WTC11 (cell line): Measurements from ENCODE around the gene GPATCH8. TPM values are rescaled to one million over a fixed set of nuclear protein-coding genes. Genes with fewer than 3 reads are reported as not detected.
"Not testable (repeated sequence)": the region's sequence is repeated elsewhere in the genome, so short reads cannot be mapped to it uniquely, and the experiment has no call there.

Experiments used
- ATAC-seq: fragments of 200-7000 bp; cut with Tn5 transposase; 2 replicates; pipeline ENCODE4 v1.10.0; 2021; ENCODE audit warnings: mild to moderate bottlenecking, moderate library complexity
- CTCF ChIA-PET: fragments of 300-600 bp; sonication (Branson Sonifier 250); formaldehyde crosslinking; loops from one replicate; lab custom pipeline; 2021; ENCODE audit warnings: antibody characterized with exemption; lab: Charles Lee
- POLR2A ChIA-PET: fragments of 350-600 bp; sonication (Branson Sonifier 250); formaldehyde crosslinking; loops from one replicate; lab custom pipeline; 2021; ENCODE audit warnings: antibody characterized with exemption; lab: Charles Lee
- DNase-seq: peaks from one replicate; pipeline ENCODE4 v3.0.0; 2021; ENCODE audit warnings: low spot score
- H3K27ac Mint-ChIP-seq: 2 replicates; pipeline ENCODE4 v1.8.0; 2021; ENCODE audit warnings: mixed read lengths
- H3K27me3 Mint-ChIP-seq: 2 replicates; pipeline ENCODE4 v1.8.0; 2021; ENCODE audit warnings: low read depth, mild to moderate bottlenecking, moderate library complexity, mixed read lengths
- H3K36me3 Mint-ChIP-seq: 2 replicates; pipeline ENCODE4 v1.8.0; 2021; ENCODE audit warnings: mixed read lengths
- H3K4me1 Mint-ChIP-seq: 2 replicates; pipeline ENCODE4 v1.8.0; 2022; ENCODE audit warnings: mixed read lengths
- H3K4me3 Mint-ChIP-seq: 2 replicates; pipeline ENCODE4 v1.8.0; 2021; ENCODE audit warnings: mild to moderate bottlenecking, moderate library complexity, mixed read lengths
- H3K9me3 Mint-ChIP-seq: 2 replicates; pipeline ENCODE4 v1.8.0; 2021; ENCODE audit warnings: mixed read lengths
- ARID4B ChIP-seq: sonication (generic); formaldehyde crosslinking; IDR thresholded peaks from 2 replicates; pipeline ENCODE4 v1.8.0; 2023; ENCODE audit warnings: missing genetic modification reagents, mild to moderate bottlenecking, borderline replicate concordance
- FOXP4 ChIP-seq: sonication (generic); formaldehyde crosslinking; IDR thresholded peaks from 2 replicates; pipeline ENCODE4 v1.8.0; 2022; ENCODE audit warnings: mild to moderate bottlenecking, missing genetic modification reagents
- HMGA2 ChIP-seq: fragments of 250-450 bp; sonication (Bioruptor Pico); IDR thresholded peaks from 2 replicates; pipeline ENCODE4 v1.4.0; 2021; ENCODE audit warnings: mild to moderate bottlenecking, moderate library complexity
- MAX ChIP-seq: sonication (generic); formaldehyde crosslinking; IDR thresholded peaks from 2 replicates; pipeline ENCODE4 v1.8.0; 2022; ENCODE audit warnings: mild to moderate bottlenecking, missing genetic modification reagents
- NFE2L1 ChIP-seq: sonication (generic); formaldehyde crosslinking; IDR thresholded peaks from 2 replicates; pipeline ENCODE4 v1.8.1; 2023; ENCODE audit warnings: missing genetic modification reagents
- SMAD4 ChIP-seq: sonication (generic); formaldehyde crosslinking; IDR thresholded peaks from 2 replicates; pipeline ENCODE4 v1.8.0; 2022; ENCODE audit warnings: mild to moderate bottlenecking, missing genetic modification reagents
- SP1 ChIP-seq: sonication (generic); formaldehyde crosslinking; conservative IDR thresholded peaks from 2 replicates; pipeline ENCODE4 v1.8.1; 2022; ENCODE audit warnings: missing genetic modification reagents
- USF1 ChIP-seq: sonication (generic); formaldehyde crosslinking; IDR thresholded peaks from 2 replicates; pipeline ENCODE4 v1.8.0; 2022; ENCODE audit warnings: mild to moderate bottlenecking, missing genetic modification reagents
- total RNA-seq: library from RNA; stranded (reverse); gene quantifications from 3 replicates; pipeline ENCODE4 v1.2.3, GENCODE V29; 2021

Gene GPATCH8
- total RNA-seq, 1 experiment from 2014 or later, result 51.9 TPM

DNA sequence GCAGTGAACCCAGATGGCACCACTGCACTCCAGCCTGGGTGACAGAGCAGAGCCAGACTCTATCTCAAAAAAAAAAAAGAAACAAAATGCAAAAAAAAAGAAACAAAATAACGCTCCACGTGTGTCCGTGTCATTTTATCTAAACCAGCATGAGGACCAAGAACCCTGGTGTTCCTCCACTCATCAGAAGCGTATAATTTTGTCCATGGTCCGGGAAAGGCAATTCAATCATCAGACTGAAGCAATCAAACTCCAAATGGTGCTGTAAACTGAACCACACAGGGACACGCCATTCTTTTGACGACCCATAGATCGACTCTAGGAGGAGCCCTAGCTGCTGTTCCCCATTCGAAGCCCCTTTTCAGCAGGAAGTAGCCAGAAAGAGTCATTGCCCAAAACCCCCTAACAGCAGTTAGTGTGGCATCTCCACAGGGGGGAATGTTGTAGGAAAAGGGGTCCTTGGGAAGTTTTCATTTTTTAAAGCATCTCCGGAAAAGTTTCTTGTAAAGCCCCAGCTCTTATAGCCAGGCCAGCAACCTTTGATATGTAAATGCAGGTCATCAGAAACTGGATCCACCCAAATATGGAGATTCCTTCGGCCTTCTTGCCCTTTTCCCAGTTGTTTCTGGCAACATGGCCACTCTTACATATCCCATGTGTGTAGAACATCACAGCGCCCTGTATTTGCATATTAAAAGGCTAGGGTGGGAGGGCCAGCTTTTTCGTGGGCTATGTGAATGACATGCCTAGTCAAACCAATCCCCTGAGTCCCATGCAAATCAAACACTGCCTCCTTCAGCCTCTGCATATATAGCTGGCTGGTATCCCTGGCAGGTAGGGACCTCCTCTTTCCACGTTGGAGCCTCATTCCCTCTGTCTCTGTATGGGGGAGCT is 8.3 kb upstream of the GPATCH8 start:
- H3K27me3 Mint-ChIP-seq, H3K9me3 Mint-ChIP-seq, H3K36me3 Mint-ChIP-seq: not testable (repeated sequence)
- DNase-seq (peak; percentile 73), ATAC-seq (peak; percentile 93)
- TF ChIP-seq MAX (peak; percentile 38; the same call in 1 of the 2 replicates), SP1 (CRISPR knock-in tag) (peak; percentile 35; the same call in 1 of the 2 replicates)
- Mint-ChIP-seq H3K4me1 (peaks cover 18% of the 10 kb centered on the region), H3K4me3 (peak overlapping the region; percentile 56), H3K27ac (peak overlapping the region; percentile 99)
- ChIA-PET POLR2A (interaction anchor here (0.6 to 1.4 kb wide), 7 partner anchors 16 to 683 kb away, joined by 3 to 13 read pairs (median 4); partner anchors contain the start of gene FZD2), CTCF (interaction anchor here (0.6 to 3.2 kb wide), 24 partner anchors 8 to 400 kb away, joined by 3 to 52 read pairs (median 4); partner anchors contain the start of genes FAM171A2, FZD2 and GPATCH8)

GRCh38 chr17:44506939-44507604 is 3.9 kb upstream of the GPATCH8 start:
- CTCF ChIA-PET, result interaction anchor here (0.9 kb wide), 1 partner anchor 62 kb away, joined by 4 read pairs; no protein-coding TSS in a partner anchor
- H3K27me3 Mint-ChIP-seq, result peaks cover 16% of the 10 kb centered on the region
- H3K4me3 Mint-ChIP-seq, H3K27ac Mint-ChIP-seq, POLR2A ChIA-PET, ATAC-seq, H3K36me3 Mint-ChIP-seq, DNase-seq, H3K9me3 Mint-ChIP-seq: not testable (repeated sequence)
- H3K4me1 Mint-ChIP-seq, result peaks cover 17% of the 10 kb centered on the region

GRCh38 chr17:44502598-44503146 is 534 bp downstream of the GPATCH8 start:
- peak; percentile 12 for ATAC-seq
- peak overlapping the region; percentile 100 for H3K27ac Mint-ChIP-seq
- no peaks in the 10 kb centered on the region for H3K9me3 Mint-ChIP-seq

More at GRCh38 chr17:44502598-44503146, 534 bp downstream of the GPATCH8 start:
- TF ChIP-seq FOXP4 (CRISPR knock-in tag) (no peak), ARID4B (CRISPR knock-in tag) (peak; percentile 80), HMGA2 (CRISPR knock-in tag) (no peak), SMAD4 (CRISPR knock-in tag) (peak; percentile 64; the same call in 1 of the 2 replicates), USF1 (CRISPR knock-in tag) (0 out of 2 replicates have a peak, but pooled peaks have one; percentile 17), NFE2L1 (0 out of 2 replicates have a peak, but pooled peaks have one; percentile 43)
- POLR2A ChIA-PET, result interaction anchor here (1.4 kb wide), 1 partner anchor 21 kb away, joined by 4 read pairs; no protein-coding TSS in a partner anchor
- Mint-ChIP-seq H3K36me3 (no peaks in the 10 kb centered on the region), H3K4me1 (peaks cover 22% of the 10 kb centered on the region), H3K4me3 (peak overlapping the region; percentile 99), H3K27me3 (peaks cover 16% of the 10 kb centered on the region)
- no peak for DNase-seq
- CTCF ChIA-PET, result interaction anchor here (0.7 to 2.1 kb wide), 7 partner anchors 9 to 140 kb away, joined by 3 to 20 read pairs (median 5); partner anchors contain the start of gene FAM171A2
